Activated CD8-positive, alpha-beta memory T cell treated with anti-CD3 and anti-CD28 coated beads, Interleukin-2, amount 10 ng/mL, durations not matched to agents 7 days and 5 days (primary cell): ENCODE data around the gene MBD2. TPM values are rescaled to one million over a fixed set of nuclear protein-coding genes. Genes with fewer than 3 reads are reported as not detected.
"Not testable (repeated sequence)": the region's sequence is repeated elsewhere in the genome, so short reads cannot be mapped to it uniquely, and the experiment has no call there.

ENCODE experiments used
- ATAC-seq: fragments of 150-1000 bp; cut with Tn5 transposase; one replicate; pipeline ENCODE4 v1.10.0; 2021; ENCODE audit warnings: moderate library complexity
- CTCF ChIA-PET: fragments of 350-600 bp; sonication (Branson Sonifier 250); formaldehyde crosslinking; loops from one replicate; lab custom pipeline; 2021; ENCODE audit warnings: antibody characterized with exemption; lab: Charles Lee
- DNase-seq: peaks from one replicate; pipeline ENCODE4 v3.0.0-alpha.2; 2020
- H3K27ac Mint-ChIP-seq: one replicate; pipeline ENCODE4 v1.8.0; 2021; ENCODE audit warnings: mild to moderate bottlenecking, mixed read lengths
- H3K27me3 Mint-ChIP-seq: one replicate; pipeline ENCODE4 v1.8.0; 2021; ENCODE audit warnings: mixed read lengths
- H3K36me3 Mint-ChIP-seq: one replicate; pipeline ENCODE4 v1.8.0; 2021; ENCODE audit warnings: mild to moderate bottlenecking, mixed read lengths
- H3K4me1 Mint-ChIP-seq: one replicate; pipeline ENCODE4 v1.8.0; 2021; ENCODE audit warnings: mixed read lengths
- H3K4me3 Mint-ChIP-seq: one replicate; pipeline ENCODE4 v1.8.0; 2021; ENCODE audit warnings: mild to moderate bottlenecking, moderate library complexity, mixed read lengths
- H3K9me3 Mint-ChIP-seq: one replicate; pipeline ENCODE4 v1.8.0; 2022; ENCODE audit warnings: low read depth, mixed read lengths
- total RNA-seq, 2 experiments: library from RNA; stranded (reverse); gene quantifications; one replicate each; pipeline ENCODE4 v1.2.3, GENCODE V29; 2021

The MBD2 gene
- total RNA-seq, 2 experiments from 2014 or later: 148 to 178 TPM

DNA sequence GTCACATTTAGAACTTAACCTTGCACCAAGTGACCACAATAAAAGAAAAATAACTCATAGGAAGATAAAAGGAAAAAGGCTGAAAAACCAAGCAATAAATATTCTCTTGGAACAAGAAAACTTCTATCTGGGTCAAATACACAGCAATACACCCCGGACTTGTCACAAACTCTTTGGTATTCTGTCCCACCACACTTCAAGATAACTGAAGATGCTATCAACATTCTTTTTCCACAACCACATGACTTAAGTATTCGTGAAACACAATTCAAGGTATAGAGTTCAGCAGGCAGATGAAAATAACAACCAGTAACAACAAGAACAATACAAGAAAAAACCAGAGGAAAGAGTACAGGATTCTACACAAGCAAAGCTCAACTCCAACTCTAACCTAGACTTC, 18.0 kb downstream of the MBD2 start:
- peaks cover 37% of the 10 kb centered on the region for H3K4me1 Mint-ChIP-seq
- no peaks in the 10 kb centered on the region for H3K9me3 Mint-ChIP-seq
- no peaks in the 10 kb centered on the region for H3K27me3 Mint-ChIP-seq
- DNase-seq (no peak), ATAC-seq (no peak)
- no peak overlapping the region for H3K27ac Mint-ChIP-seq
- CTCF ChIA-PET: interaction anchor here (0.9 to 1.4 kb wide), 4 partner anchors 11 to 65 kb away, joined by 3 to 5 read pairs (median 3); no protein-coding TSS in a partner anchor
- peaks cover 30% of the 10 kb centered on the region for H3K36me3 Mint-ChIP-seq
- H3K4me3 Mint-ChIP-seq: no peak overlapping the region

DNA sequence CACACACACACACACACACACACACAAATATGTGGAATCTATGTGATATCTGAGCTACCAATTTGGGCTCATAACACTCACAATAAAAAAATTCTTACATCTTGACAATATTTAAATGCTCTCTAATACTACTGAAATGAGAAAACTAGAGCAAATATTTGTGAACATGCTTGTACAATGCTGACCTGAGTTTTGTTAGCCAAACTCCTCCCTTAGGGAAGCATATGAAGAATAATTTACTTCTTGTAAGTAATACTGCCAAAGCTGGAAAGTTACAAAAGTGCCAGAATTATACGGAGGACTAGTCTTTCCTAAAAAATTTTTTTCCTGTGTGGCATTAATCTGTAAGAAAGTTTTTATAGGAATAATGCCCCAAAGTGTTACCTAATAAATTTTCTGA, 18.5 kb downstream of the MBD2 start:
- Mint-ChIP-seq H3K36me3 (peaks cover 35% of the 10 kb centered on the region), H3K27ac (no peak overlapping the region), H3K4me3 (no peak overlapping the region), H3K4me1 (peaks cover 34% of the 10 kb centered on the region), H3K27me3 (no peaks in the 10 kb centered on the region), H3K9me3 (no peaks in the 10 kb centered on the region)
- ATAC-seq (no peak), DNase-seq (no peak)
- CTCF ChIA-PET: interaction anchor here (1.3 kb wide), 1 partner anchor 15 kb away, joined by 5 read pairs; no protein-coding TSS in a partner anchor

- CTCF ChIA-PET, H3K27ac Mint-ChIP-seq, ATAC-seq, H3K27me3 Mint-ChIP-seq, DNase-seq, H3K4me3 Mint-ChIP-seq, H3K9me3 Mint-ChIP-seq: not testable (repeated sequence)
- H3K4me1 Mint-ChIP-seq: peaks cover 32% of the 10 kb centered on the region
- peaks cover 36% of the 10 kb centered on the region for H3K36me3 Mint-ChIP-seq
Observed at GRCh38 chr18:54205448-54205847, 19.0 kb downstream of the MBD2 start.

DNA sequence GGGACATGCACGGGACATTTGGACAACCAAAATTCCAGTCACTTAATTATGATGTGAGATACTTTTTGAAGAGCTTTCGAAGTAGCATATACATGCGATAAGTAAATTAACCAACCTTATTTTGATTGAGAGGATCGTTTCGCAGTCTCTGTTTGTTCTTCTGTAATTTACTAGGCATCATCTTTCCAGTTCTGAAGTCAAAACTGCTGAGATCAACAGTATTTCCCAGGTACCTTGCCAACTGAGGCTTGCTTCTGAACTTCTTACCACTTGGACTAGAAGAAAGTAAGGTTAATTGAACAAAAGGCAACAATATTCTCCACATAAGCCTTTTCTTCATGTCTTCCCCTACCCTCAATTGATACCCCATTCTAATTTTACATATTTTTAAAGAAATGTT, 19.6 kb downstream of the MBD2 start:
- DNase-seq (no peak), ATAC-seq (no peak)
- Mint-ChIP-seq H3K9me3 (no peaks in the 10 kb centered on the region), H3K4me1 (peaks cover 28% of the 10 kb centered on the region), H3K27me3 (no peaks in the 10 kb centered on the region), H3K27ac (no peak overlapping the region), H3K36me3 (peaks cover 39% of the 10 kb centered on the region), H3K4me3 (no peak overlapping the region)
- CTCF ChIA-PET: no interaction called here

DNA sequence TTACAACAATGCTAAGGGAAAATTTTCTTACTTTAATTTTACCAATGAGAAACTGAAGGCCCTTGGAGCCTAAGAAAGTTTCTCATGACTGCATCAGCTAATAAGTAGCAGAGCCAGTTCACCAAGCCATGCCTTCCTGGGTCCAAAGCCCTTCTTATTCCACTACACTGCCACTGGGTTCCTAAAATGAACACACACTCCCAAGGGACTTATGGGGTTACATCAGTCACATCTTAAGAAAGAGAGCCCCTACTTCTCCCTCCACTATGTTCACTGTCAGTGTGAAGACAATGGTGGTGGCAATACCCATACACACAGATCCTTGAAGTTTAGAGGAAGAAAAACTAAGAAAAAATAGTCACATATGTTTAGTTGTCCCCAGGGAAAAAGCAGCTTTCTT, 20.6 kb downstream of the MBD2 start:
- H3K27ac Mint-ChIP-seq: no peak overlapping the region
- H3K36me3 Mint-ChIP-seq: peaks cover 47% of the 10 kb centered on the region
- CTCF ChIA-PET: no interaction called here
- no peaks in the 10 kb centered on the region for H3K27me3 Mint-ChIP-seq
- DNase-seq (no peak), ATAC-seq (no peak)
- no peaks in the 10 kb centered on the region for H3K9me3 Mint-ChIP-seq
- peaks cover 23% of the 10 kb centered on the region for H3K4me1 Mint-ChIP-seq
- no peak overlapping the region for H3K4me3 Mint-ChIP-seq

- no peaks in the 10 kb centered on the region for H3K27me3 Mint-ChIP-seq
- H3K9me3 Mint-ChIP-seq: no peaks in the 10 kb centered on the region
- DNase-seq: no peak
- CTCF ChIA-PET: interaction anchor here (1.0 kb wide), 1 partner anchor 15 kb away, joined by 3 read pairs; no protein-coding TSS in a partner anchor
- H3K4me3 Mint-ChIP-seq: no peak overlapping the region
- H3K27ac Mint-ChIP-seq: no peak overlapping the region
- H3K4me1 Mint-ChIP-seq: peaks cover 20% of the 10 kb centered on the region
- no peak for ATAC-seq
- peaks cover 53% of the 10 kb centered on the region for H3K36me3 Mint-ChIP-seq
Observed at GRCh38 chr18:54202851-54203250, 21.6 kb downstream of the MBD2 start.

GRCh38 chr18:54197747-54198411, 26.6 kb downstream of the MBD2 start:
- Mint-ChIP-seq H3K4me1 (peaks cover 2% of the 10 kb centered on the region), H3K9me3 (no peaks in the 10 kb centered on the region), H3K4me3 (no peak overlapping the region), H3K27ac (no peak overlapping the region), H3K27me3 (no peaks in the 10 kb centered on the region), H3K36me3 (peaks cover 45% of the 10 kb centered on the region)
- CTCF ChIA-PET: no interaction called here
- DNase-seq: no peak
- no peak for ATAC-seq

- DNase-seq (no peak), ATAC-seq (no peak)
- Mint-ChIP-seq H3K27me3 (no peaks in the 10 kb centered on the region), H3K27ac (no peak overlapping the region), H3K4me1 (peaks cover 1% of the 10 kb centered on the region), H3K36me3 (peaks cover 37% of the 10 kb centered on the region), H3K9me3 (no peaks in the 10 kb centered on the region), H3K4me3 (no peak overlapping the region)
- CTCF ChIA-PET: no interaction called here
Observed at GRCh38 chr18:54193786-54194185, 30.7 kb downstream of the MBD2 start.

GRCh38 chr18:54192900-54193299, 31.6 kb downstream of the MBD2 start:
- Mint-ChIP-seq H3K27ac (no peak overlapping the region), H3K36me3 (peaks cover 35% of the 10 kb centered on the region), H3K27me3 (no peaks in the 10 kb centered on the region), H3K4me3 (no peak overlapping the region), H3K4me1 (no peaks in the 10 kb centered on the region), H3K9me3 (no peaks in the 10 kb centered on the region)
- no peak for ATAC-seq
- CTCF ChIA-PET: no interaction called here
- no peak for DNase-seq

- Mint-ChIP-seq H3K27me3 (no peaks in the 10 kb centered on the region), H3K9me3 (no peaks in the 10 kb centered on the region)
- CTCF ChIA-PET: no interaction called here
Observed at GRCh38 chr18:54192415-54192814, 32.1 kb downstream of the MBD2 start.

DNA sequence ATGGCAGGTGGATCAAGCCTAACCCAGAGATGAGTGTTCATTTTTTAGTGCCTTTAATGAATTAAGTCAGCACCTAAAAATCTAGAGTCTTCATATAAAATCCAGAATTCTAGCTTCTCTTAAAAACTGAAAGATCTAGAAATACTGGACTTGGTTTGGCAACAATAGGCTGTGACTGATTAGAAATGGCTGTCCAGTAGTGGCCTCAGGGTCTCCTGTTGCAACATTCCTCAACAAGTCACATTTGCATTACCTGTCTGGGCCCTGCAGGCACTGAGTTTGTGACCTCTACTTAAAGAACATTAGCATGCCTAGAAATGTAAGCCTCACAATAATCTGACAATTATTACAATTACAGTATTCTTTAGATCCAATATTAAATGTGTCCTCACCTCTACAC, 33.1 kb downstream of the MBD2 start:
- Mint-ChIP-seq H3K9me3 (no peaks in the 10 kb centered on the region), H3K4me1 (no peaks in the 10 kb centered on the region), H3K36me3 (peaks cover 40% of the 10 kb centered on the region), H3K27ac (no peak overlapping the region), H3K4me3 (no peak overlapping the region), H3K27me3 (no peaks in the 10 kb centered on the region)
- DNase-seq: no peak
- no peak for ATAC-seq
- CTCF ChIA-PET: no interaction called here

More at GRCh38 chr18:54192415-54192814, 32.1 kb downstream of the MBD2 start:
- no peak for DNase-seq
- Mint-ChIP-seq H3K27ac (no peak overlapping the region), H3K4me3 (no peak overlapping the region), H3K36me3 (peaks cover 33% of the 10 kb centered on the region), H3K4me1 (no peaks in the 10 kb centered on the region)
- ATAC-seq: no peak

- CTCF ChIA-PET: no interaction called here
- H3K4me3 Mint-ChIP-seq: no peak overlapping the region
- ATAC-seq (no peak), DNase-seq (no peak)
- H3K27ac Mint-ChIP-seq: no peak overlapping the region
- peaks cover 2% of the 10 kb centered on the region for H3K4me1 Mint-ChIP-seq
- H3K36me3 Mint-ChIP-seq: peaks cover 36% of the 10 kb centered on the region
- no peaks in the 10 kb centered on the region for H3K9me3 Mint-ChIP-seq
- no peaks in the 10 kb centered on the region for H3K27me3 Mint-ChIP-seq
Observed at GRCh38 chr18:54187372-54187771, 37.1 kb downstream of the MBD2 start.

- Mint-ChIP-seq H3K4me3 (no peak overlapping the region), H3K36me3 (peaks cover 32% of the 10 kb centered on the region), H3K27ac (no peak overlapping the region), H3K4me1 (peaks cover 2% of the 10 kb centered on the region), H3K27me3 (no peaks in the 10 kb centered on the region), H3K9me3 (no peaks in the 10 kb centered on the region)
- CTCF ChIA-PET: interaction anchor here (1.5 to 1.9 kb wide), 2 partner anchors 12 to 35 kb away, joined by 4 read pairs; no protein-coding TSS in a partner anchor
- ATAC-seq: no peak
- no peak for DNase-seq
Observed at GRCh38 chr18:54184836-54185235, 39.6 kb downstream of the MBD2 start.

DNA sequence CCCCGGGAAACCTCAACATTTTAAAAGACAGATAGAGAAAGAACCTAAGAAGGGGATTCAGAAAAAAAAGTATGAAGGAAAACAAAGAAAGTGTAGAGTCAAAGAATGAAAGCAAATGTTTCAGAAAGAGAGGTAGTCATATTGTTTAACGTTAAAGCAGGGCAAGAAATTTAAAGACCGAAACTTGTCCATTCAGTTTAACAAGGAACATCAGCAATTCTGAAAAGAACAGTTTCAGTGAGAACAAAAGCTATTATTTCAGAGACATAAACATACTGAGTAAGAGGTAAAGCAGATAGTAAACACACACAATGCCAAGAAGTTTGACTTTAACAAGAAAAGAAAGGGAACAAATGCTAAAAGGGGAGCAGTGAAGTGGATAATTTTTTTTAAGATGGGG, 41.1 kb downstream of the MBD2 start:
- ATAC-seq: no peak

More for the DNA sequence above, 41.1 kb downstream of the MBD2 start:
- Mint-ChIP-seq H3K4me1 (peaks cover 2% of the 10 kb centered on the region), H3K27ac (no peak overlapping the region), H3K36me3 (peaks cover 31% of the 10 kb centered on the region), H3K4me3 (no peak overlapping the region), H3K9me3 (no peaks in the 10 kb centered on the region), H3K27me3 (no peaks in the 10 kb centered on the region)
- no peak for DNase-seq
- CTCF ChIA-PET: interaction anchor here (0.9 to 1.9 kb wide), 2 partner anchors 11 to 174 kb away, joined by 3 to 4 read pairs; partner anchors contain the start of genes C18orf54 and STARD6
